SH-SY5Y (cell line): ENCODE results near the gene TFF3.

ENCODE experiments used
- GATA2 ChIP-seq: IDR thresholded peaks from 2 replicates; pipeline ENCODE4 v1.6.1; 2011; ENCODE audit warnings: mild to moderate bottlenecking, low read depth, low read length
- GATA3 ChIP-seq: IDR thresholded peaks from 2 replicates; pipeline ENCODE4 v1.6.1; 2011; ENCODE audit warnings: low read depth, mild to moderate bottlenecking, low read length, moderate library complexity

Gene TFF3

DNA sequence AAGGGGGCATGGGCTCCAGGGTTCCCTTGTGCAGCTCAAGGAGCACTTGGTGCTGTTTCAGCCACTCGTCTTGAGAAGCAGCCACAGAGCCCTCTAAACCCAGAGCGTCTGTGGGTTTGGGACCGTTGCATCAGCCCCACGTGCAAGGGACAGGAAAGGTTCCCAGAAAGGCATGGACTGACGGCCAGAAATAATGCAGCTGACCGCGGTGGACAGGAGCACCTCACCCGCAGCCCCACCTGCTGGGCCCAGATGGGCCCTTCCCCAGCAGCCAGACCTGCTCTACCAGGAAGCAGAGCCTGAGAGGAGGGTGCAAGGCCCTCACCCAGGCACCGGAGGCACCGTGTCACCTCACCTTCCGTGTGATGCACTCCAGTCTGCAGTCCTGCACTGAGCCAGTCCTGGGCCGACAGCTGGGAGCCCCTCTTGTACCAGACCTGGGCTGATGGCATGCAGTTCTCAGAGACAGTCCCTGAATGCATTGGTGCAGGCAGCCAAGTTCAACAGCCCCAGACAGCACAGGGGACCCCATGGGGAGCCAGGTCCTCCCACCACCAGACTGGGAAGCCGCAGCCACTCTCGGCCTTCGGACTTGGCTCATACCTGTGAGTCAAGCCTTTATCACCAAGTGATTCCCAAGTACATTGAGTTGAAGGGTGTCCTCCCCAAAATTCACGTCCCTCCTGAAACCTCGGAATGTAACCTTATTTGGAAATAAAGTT is 4.8 kb upstream of the TFF3 start:
- no peak for TF ChIP-seq GATA2
- no peak for TF ChIP-seq GATA3

DNA sequence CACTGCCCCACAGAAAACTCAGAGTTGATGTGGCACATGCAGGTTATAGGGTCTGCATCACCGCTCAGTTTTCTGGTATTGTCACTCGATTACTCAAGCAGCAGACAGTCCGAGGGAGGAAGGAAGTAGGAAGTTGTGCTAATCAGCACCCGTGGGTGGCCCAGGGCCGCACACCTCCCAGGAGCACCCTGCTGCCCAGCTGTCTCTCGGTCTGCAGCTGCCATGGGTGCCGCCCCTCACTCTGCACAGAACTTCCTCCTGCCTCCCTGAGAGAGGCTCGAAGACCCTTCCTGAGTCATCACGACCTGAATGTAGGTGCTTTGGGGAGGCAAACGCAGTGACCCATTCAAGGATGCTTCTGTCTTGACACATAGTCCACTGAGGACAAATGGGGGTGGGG is 4.2 kb upstream of the TFF3 start:
- TF ChIP-seq GATA3 (no peak), GATA2 (no peak)

DNA sequence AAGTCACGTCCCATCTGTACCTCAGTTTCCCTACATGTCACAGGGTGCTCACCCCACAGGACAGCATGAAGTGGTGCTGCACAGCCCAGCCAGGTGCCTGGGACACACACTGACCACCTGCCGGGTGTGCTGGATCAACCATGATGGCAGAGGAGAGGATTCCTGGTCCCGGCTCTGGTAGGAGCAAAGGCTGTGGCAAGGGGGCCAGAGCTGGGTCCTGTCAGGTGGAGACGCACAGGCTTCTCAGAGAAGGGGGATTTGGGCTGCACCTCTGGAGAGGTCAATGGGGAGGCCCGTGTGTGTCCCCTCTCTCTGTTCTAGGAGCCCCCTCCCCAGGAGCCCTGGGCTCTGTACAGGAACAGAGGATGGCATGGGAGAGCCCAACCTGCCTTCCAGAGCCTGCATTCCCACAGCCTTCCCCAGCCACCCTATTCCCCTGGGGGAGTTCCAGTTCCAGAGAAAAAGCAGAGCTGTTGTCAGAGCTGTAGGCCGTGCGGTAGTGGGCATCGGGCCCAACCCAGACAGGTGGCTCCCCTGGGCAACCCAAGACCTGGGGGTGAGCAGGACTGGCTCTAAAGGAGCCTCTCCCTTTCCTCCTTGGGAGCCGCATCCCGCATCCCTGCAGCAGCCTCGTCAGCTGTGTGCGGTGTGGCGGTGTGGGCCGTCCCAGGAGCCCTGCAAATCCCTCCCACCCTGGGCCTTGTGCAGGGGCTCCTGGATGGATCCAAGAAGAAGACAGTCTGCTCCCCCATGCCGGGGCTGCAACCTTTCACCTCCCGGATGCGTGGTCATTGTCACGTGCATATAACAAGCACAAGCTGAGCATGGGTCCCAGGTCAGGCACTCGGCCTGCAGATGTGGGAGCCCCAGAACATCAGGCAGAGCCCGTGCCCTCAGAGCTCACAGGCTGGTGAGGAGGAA is 2.9 kb upstream of the TFF3 start:
- TF ChIP-seq GATA2 = no peak
- TF ChIP-seq GATA3 = no peak

DNA sequence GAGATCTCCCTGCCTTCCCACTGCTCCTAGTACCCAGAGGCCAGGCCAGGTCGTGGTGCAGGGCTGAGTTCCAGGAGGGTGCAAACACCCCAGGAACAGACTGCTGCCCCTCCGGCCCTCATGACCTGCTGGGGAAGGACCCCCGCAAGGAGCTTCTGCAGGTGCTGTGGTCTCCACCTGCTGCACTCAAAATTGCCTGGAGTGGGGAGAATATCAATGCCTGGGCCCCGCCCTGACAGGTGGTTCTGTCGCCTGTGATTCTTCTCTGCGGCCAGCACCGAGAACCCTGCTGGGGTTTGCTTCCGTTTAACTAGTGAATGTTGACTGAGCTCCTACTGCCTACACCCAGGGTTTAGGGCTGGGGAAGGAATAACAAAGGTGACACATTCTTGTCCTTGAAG is 2.1 kb upstream of the TFF3 start:
- no peak for TF ChIP-seq GATA3
- TF ChIP-seq GATA2 = no peak

DNA sequence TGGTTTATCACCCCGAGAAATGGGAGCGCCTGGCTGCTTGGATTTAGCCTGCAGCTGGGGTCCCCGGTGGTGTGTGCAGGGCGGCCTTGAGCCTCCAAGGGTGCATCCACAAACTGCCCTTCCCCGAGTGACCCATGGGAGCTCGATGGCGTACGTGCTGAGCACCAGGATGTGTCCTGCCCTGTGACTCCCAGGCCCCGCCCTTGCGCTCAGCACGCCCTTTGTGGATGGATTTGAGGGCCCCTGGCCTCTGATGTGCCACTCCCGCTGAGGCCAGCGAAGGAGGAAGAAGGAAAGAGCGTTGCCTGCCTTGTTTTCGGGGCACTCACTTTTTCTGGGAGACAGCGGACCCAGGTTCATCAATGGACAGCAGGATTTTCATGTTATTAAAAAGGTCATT is 1.7 kb upstream of the TFF3 start:
- no peak for TF ChIP-seq GATA3
- TF ChIP-seq GATA2 = no peak

DNA sequence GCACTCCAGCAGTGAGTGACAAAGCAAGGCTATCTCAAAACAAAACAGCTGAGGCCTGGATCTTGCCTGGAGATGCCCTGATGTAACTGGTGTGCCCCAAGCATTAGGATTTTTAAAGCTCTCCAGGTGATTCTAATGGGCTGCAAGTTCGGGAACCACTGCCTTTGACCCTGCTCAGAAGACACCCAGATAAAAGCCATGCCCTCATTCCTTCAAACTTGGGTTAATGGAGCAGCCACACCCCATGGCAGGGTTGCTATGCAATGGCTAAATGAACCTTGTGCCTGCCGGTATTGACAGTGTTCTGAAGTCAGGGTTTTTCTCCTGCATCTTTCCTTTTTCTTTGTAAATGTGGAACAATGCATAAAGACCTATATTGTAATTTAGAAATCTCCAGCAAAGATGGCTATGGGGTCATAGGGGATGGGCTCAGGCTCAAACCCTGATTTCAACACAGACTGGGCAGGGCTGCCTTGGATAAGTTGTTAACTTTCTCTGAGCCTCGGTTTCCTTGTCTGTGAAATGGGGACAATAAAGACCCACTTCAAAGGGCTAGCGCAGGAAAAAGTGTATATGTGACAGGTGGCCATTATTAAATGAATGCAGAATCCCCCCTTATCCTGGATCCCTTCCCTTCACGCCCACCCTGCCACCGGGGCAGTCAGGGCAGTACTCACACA is 453 bp downstream of the TFF3 start:
- no peak for TF ChIP-seq GATA3
- TF ChIP-seq GATA2 = no peak

DNA sequence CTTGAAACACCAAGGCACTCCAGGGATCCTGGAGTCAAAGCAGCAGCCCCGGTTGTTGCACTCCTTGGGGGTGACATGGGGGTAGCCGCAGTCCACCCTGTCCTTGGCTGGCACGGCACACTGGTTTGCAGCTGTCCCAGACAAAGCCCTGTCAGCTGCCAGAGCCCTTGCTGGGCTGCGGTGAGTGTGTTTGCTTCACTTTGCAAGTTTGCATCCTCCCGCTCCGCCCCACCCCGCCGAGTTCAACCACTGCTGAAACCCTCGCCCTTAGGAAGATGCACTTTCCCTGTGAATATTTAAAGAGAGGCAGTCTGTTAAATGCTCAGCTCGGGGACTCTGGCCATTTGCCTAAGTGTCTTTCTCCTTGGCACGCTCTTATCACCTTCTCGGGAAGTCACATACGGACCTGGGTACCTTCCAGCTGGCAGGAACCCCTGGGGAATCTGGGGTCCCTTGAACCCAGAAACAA is 1.7 kb downstream of the TFF3 start:
- no peak for TF ChIP-seq GATA3
- TF ChIP-seq GATA2 = no peak

DNA sequence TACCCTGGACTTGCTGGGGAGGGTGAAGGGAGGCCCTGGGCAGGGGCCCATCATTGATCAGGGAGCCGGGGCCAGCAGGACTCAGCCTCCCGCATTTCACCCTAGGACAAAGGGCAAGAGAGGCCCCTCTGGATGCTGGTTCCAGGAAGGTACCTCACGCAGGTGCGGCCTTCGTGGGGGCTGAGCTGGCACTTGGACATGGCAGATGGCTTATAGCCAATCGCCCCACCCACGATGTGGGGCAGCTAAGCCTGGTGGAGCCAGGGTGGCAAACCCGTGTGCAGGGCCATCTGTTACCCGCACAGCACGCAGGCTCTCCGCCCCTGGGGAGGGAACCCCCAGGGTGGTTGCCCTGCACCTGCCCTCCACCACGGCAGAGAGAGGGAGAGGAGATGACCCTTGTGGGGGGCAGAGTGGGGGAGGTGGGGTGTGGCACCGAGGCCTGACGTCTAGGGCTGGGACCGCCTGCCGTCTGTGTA is 2.5 kb downstream of the TFF3 start:
- no peak for TF ChIP-seq GATA2
- no peak for TF ChIP-seq GATA3

DNA sequence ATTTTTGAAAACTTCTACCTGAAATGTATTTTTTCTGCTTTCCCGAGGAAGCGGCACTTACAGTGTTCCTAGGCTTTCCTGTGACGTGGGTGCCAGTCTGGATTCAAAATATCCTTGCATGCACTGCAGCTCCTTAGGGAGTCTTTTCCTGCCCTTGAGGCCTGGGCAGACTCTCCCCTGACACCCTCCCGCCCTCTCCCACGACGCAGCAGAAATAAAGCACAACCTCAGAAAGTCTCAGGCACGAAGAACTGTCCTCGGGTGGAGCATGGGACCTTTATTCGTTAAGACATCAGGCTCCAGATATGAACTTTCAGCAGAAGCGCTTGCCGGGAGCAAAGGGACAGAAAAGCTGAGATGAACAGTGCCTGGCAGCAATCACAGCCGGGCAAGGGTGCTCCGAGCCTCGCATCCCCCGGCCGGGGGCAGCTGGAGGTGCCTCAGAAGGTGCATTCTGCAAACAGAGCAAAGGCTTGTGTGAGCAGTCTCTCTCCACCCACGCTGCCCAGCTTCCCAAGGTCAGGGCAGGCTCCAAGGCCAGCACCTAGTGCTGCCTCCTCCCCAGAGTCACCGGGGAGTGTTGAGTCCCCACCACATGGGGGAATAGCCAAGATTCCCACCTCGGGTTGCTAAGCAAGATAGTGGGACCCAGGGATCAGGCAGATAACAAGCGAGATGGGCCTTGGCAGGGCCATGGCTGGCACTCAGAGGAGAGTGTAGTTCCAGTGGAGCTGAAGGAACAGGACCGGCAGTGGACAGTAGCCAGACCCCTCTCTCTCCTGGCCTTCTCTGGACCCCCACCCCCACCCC is 3.2 kb downstream of the TFF3 start:
- TF ChIP-seq GATA3 = no peak

DNA sequence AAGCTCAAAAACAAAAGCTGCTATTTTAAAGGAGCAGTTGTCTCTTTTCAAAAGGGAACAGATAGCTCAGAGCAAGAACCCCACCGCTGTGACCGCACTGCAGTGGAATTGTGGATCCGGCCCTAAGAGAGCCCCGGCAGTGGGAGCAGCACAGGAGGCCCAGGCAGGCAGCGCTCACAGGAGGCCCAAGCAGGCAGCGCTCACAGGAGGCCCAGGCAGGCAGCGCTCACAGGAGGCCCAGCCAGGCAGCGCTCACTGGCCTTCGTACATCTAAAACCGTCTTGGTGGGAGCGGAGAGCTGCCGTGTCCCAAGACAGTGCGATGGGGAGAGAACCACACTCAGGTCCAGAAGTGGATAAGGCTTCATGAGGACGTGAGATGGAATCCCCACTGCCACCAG is 4.0 kb downstream of the TFF3 start:
- no peak for TF ChIP-seq GATA2
- TF ChIP-seq GATA3 = no peak

DNA sequence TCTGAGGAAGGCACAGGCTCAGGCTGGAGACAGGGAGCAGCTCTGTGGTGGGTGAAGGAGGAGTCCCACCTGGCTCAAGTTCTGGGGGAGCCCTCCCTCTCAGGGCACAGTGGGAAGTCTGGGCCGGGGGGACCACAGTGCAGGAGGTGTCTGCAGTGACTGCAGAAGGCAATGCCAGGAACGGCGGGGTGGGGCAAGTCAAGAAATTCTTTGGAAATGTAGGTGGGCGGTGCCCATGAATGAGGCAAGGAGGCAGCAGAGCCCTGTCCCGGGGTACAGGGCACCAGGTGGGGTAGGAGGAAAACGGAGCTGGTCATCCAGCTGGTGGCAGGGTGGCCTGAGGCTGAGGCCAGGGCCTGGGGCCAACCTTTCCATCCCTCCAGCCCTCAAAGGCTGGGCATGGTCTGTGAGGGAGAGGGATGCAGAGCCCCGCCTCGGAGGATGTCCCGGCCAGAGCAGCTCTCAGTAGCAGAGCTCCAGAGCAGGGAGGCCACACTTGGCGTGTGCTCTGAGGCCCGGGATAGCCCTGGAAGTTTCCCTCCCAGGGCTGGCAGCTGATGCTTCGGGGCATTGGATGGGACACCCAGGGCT is 4.7 kb downstream of the TFF3 start:
- no peak for TF ChIP-seq GATA3
- no peak for TF ChIP-seq GATA2

DNA sequence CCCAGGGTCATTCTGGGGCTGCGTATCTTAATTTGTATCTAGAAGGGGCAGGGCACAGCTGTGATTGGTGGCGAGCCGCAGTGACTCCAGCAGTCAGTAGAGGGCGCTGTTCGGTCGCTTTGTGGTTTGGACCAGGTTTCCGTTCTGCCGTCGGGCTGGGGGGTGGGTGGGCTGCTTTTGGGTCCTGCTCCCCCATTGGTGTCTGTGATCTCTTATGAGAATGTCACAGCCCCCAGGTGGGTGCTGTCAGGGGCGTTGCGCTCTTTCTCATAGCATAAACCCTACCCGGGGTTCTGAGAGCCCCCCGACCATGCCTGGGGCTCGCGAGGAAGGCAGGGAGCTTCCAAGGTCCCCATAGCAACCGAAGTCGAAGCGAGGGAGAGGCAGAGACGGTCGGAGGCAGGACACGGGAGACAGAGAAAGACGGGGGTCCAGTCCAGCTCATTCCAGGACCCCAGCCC is 5.4 kb downstream of the TFF3 start:
- TF ChIP-seq GATA3 = no peak
- TF ChIP-seq GATA2 = peak; percentile 86
